Activated T-cell treated with anti-CD3 and anti-CD28 coated beads, Interleukin-2, amount 50 U/mL, for 4 hours (primary cell): ENCODE data around the gene KCNJ2. TPM values are rescaled to one million over a fixed set of nuclear protein-coding genes. Genes with fewer than 3 reads are reported as not detected.

Experiments
- ATAC-seq, 2 donors: fragments of 200-7000 bp; cut with Tn5 transposase; one replicate each; pipeline ENCODE4 v1.10.0; 2021
- DNase-seq: peaks from one replicate; pipeline ENCODE4 v3.0.0-alpha.2; 2020
- H3K27me3 Mint-ChIP-seq: one replicate; pipeline ENCODE4 v1.8.0; 2021; ENCODE audit warnings: low read depth, mixed read lengths
- H3K36me3 Mint-ChIP-seq: one replicate; pipeline ENCODE4 v1.8.0; 2022; ENCODE audit warnings: mixed read lengths; ENCODE audit not compliant: insufficient read depth
- H3K4me1 Mint-ChIP-seq: one replicate; pipeline ENCODE4 v1.8.0; 2021; ENCODE audit warnings: low read depth, mixed read lengths
- H3K4me3 Mint-ChIP-seq: one replicate; pipeline ENCODE4 v1.8.0; 2021; ENCODE audit warnings: mild to moderate bottlenecking, moderate library complexity, mixed read lengths
- H3K9me3 Mint-ChIP-seq: one replicate; pipeline ENCODE4 v1.8.0; 2021; ENCODE audit warnings: mixed read lengths
- total RNA-seq, 3 donors: library from RNA; stranded (reverse); gene quantifications; one replicate each; pipeline ENCODE4 v1.2.1, GENCODE V29; 2021

Gene KCNJ2
- total RNA-seq, 3 donors from 2014 or later, result not detected

DNA sequence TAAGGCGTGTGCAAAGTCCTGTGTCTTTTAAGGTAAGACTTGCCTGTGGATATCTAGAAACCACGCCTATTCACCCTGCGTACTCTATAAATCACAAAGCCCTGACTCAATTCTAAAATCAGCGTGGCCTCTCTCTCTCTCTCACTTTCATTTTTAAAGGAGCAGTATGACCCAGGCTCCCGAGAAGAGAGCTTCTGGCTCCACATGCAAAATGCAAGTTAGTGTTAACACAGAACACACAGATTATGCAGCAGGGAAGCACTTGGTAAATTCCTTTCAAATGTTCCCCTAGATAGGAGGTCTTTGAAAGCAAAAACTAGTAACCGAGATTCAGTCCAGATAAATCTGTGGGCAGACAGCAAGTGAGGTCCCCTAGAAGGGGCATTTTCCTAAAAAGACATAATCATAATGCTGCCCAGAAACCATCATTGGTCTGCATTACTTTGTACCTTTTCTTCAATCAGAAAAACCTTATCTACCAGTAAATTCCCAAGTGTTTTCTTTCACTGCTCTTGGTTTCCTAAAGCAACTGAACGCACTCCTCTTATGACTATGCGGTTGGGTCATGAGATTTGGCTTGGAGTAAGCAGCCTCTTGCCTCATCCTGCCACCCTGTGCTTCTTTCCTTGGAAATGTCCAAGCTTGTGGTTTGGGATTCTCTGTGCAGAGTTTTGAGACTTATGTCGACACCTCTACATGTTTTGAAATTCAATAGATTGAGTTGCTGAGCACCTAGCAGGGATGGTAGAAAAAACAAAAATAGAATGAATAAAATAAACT, 31.7 kb upstream of the KCNJ2 start:
- no peaks in the 10 kb centered on the region for H3K9me3 Mint-ChIP-seq
- peak overlapping the region; percentile 56 for H3K4me3 Mint-ChIP-seq
- no peaks in the 10 kb centered on the region for H3K36me3 Mint-ChIP-seq
- H3K27me3 Mint-ChIP-seq, result no peaks in the 10 kb centered on the region
- DNase-seq, result no peak
- peak; percentile 95 to 97 for ATAC-seq
- peaks cover 15% of the 10 kb centered on the region for H3K4me1 Mint-ChIP-seq

- no peak overlapping the region for H3K4me3 Mint-ChIP-seq
- H3K36me3 Mint-ChIP-seq, result no peaks in the 10 kb centered on the region
These were observed 31.0 kb upstream of the KCNJ2 start for GRCh38 chr17:70138291-70138865.

DNA sequence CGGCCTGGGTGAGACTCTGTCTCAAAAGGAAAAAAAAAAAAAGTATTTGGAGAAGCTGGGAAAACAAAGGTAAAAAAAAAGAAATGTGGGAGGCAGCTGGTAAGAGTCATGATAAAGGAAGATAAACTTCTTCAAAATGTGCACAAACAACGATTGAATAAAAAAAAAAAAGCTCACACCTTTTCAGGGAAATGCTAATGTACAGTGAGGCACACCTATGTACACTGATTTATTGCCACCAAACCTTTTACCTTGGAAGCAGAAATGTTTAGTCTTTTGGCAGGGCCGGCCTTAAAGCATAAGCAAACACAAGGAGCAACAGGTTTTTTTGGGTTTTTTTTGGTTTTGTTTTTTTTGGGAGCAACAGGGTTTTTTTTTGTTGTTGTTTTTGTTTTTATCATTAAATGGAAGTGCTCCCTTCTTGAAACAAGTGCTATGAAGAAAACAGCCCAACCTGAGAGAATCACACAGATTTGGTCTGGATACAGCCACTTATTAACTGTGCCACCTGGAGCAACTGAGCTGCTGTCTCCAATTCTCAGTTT, 29.8 kb upstream of the KCNJ2 start:
- peaks cover 15% of the 10 kb centered on the region for H3K4me1 Mint-ChIP-seq
- no peaks in the 10 kb centered on the region for H3K36me3 Mint-ChIP-seq
- H3K9me3 Mint-ChIP-seq, result no peaks in the 10 kb centered on the region
- no peaks in the 10 kb centered on the region for H3K27me3 Mint-ChIP-seq
- ATAC-seq (no peak), DNase-seq (no peak)
- H3K4me3 Mint-ChIP-seq, result no peak overlapping the region

More at GRCh38 chr17:70138291-70138865, 31.0 kb upstream of the KCNJ2 start:
- ATAC-seq (no peak), DNase-seq (no peak)
- Mint-ChIP-seq H3K27me3 (no peaks in the 10 kb centered on the region), H3K9me3 (no peaks in the 10 kb centered on the region), H3K4me1 (peaks cover 15% of the 10 kb centered on the region)

DNA sequence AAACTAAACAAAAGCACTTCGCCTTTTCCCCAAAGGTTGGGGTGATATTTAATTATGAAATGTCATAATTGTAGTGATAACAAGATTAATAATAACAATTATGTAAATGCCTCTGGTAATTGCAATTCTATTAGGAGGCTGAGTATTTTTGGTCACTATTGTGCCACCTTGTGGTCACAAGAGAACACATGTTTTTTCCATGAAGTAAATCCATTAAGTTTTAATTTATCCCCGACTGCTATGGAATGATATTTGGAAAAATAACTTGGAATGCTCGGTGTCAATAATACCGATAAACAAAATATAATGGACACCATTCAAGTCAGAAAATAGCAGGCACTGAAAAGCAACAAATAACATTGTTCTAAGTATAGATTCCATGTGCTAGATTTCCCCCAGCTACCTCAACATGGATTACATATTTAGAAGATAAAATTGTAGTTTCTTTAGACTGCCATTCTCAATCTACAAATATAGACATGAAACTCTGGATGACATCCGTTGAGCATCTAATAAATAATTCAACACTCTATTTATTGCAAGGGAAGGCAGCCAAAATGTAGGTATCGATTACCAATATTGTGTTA, 25.0 kb upstream of the KCNJ2 start:
- H3K4me3 Mint-ChIP-seq, result no peak overlapping the region
- H3K36me3 Mint-ChIP-seq, result no peaks in the 10 kb centered on the region
- no peaks in the 10 kb centered on the region for H3K4me1 Mint-ChIP-seq
- DNase-seq (no peak), ATAC-seq (no peak)
- H3K27me3 Mint-ChIP-seq, result no peaks in the 10 kb centered on the region
- no peaks in the 10 kb centered on the region for H3K9me3 Mint-ChIP-seq

DNA sequence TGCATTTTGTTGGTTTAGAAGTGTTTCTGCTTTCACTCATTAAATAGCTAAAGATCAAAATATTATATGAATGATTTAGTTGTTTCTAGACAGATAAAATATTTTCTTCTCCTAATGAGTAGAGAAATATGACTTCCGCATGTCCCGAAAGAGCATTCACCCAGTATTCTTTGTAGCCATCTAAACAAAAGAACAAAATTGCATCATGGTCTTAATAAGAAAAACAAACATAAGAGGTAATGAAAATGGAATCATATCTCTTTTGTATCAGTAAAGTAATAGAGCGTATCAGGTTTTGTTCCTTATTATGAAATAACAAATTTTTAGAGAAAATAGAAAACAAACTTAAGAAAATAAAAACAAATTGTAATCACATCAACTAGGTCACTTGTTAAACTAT, 16.1 kb upstream of the KCNJ2 start:
- ATAC-seq, result no peak
- Mint-ChIP-seq H3K36me3 (no peaks in the 10 kb centered on the region), H3K4me1 (no peaks in the 10 kb centered on the region), H3K27me3 (no peaks in the 10 kb centered on the region), H3K9me3 (no peaks in the 10 kb centered on the region), H3K4me3 (no peak overlapping the region)
- DNase-seq, result no peak

- Mint-ChIP-seq H3K9me3 (no peaks in the 10 kb centered on the region), H3K4me1 (no peaks in the 10 kb centered on the region), H3K4me3 (no peak overlapping the region), H3K36me3 (no peaks in the 10 kb centered on the region), H3K27me3 (no peaks in the 10 kb centered on the region)
- DNase-seq (no peak), ATAC-seq (no peak)
These were observed 12.2 kb upstream of the KCNJ2 start for GRCh38 chr17:70157151-70157550.

DNA sequence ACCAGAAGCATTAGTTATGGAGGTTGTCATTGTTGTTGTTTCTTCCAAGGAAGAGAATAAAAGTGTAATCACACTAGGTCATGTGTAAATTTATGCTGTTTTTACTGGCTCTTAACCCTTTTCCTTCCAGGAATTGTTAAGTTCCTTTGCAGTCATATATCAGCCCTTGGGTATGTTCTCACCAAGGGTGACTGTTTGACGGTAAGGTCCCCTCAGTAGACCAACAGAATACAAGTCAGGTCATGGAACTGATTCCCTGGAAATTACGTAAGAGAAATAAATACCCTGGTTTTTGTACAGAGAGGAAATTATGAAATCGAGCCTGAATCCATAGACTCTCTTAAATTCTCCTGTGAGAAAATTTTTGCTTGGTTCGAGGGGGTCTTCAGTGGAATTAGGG, 11.2 kb upstream of the KCNJ2 start:
- Mint-ChIP-seq H3K27me3 (no peaks in the 10 kb centered on the region), H3K4me3 (no peak overlapping the region), H3K4me1 (no peaks in the 10 kb centered on the region), H3K9me3 (no peaks in the 10 kb centered on the region), H3K36me3 (no peaks in the 10 kb centered on the region)
- ATAC-seq (no peak), DNase-seq (no peak)

- no peak overlapping the region for H3K4me3 Mint-ChIP-seq
- no peaks in the 10 kb centered on the region for H3K27me3 Mint-ChIP-seq
- no peaks in the 10 kb centered on the region for H3K4me1 Mint-ChIP-seq
- H3K36me3 Mint-ChIP-seq, result no peaks in the 10 kb centered on the region
- ATAC-seq, result no peak
- H3K9me3 Mint-ChIP-seq, result no peaks in the 10 kb centered on the region
- no peak for DNase-seq
These were observed 10.7 kb upstream of the KCNJ2 start for GRCh38 chr17:70158591-70158990.

DNA sequence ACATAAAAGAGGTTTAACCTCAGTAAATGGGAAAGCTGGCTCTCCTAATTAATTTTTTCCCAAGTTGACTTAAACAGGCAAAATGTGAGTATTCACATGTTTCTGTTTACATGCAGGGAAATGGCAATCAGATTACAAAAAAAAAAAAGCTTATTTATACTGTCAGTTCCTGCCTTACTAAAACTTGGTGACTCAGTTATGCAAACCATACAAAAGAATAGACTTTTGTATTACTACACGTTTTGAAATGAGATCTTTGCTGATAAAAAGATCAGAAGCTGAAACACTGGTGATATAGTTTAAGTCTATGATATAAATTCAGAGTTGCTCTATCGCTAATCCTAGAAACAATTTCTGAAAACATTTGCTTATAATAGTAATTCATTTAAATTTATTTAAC, 9.4 kb upstream of the KCNJ2 start:
- no peaks in the 10 kb centered on the region for H3K9me3 Mint-ChIP-seq
- no peak overlapping the region for H3K4me3 Mint-ChIP-seq
- peaks cover 6% of the 10 kb centered on the region for H3K27me3 Mint-ChIP-seq
- DNase-seq (no peak), ATAC-seq (no peak)
- no peaks in the 10 kb centered on the region for H3K36me3 Mint-ChIP-seq
- no peaks in the 10 kb centered on the region for H3K4me1 Mint-ChIP-seq

GRCh38 chr17:70161519-70161918, 7.8 kb upstream of the KCNJ2 start:
- H3K4me1 Mint-ChIP-seq, result no peaks in the 10 kb centered on the region
- H3K4me3 Mint-ChIP-seq, result no peak overlapping the region
- no peak for ATAC-seq
- no peak for DNase-seq
- H3K36me3 Mint-ChIP-seq, result no peaks in the 10 kb centered on the region
- no peaks in the 10 kb centered on the region for H3K9me3 Mint-ChIP-seq
- peaks cover 11% of the 10 kb centered on the region for H3K27me3 Mint-ChIP-seq

DNA sequence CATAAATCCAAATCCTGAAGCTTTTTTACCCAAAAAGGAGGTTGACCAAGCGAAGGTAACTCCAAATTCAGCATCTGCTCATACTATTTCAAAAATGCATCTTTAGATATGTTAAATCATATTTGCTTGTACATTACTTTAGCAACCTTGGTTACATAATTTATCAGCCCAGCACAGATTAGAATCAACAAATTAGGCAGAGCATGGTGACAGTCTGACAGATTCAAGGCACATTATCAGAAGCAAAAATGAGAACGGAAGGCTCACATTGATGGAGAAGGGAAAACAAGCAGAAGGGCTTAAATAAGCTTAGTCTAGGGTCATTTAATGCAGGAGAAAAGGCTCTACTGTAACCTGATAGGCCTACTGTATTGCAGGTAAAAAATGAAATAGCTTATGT, 3.9 kb upstream of the KCNJ2 start:
- H3K27me3 Mint-ChIP-seq, result peaks cover 42% of the 10 kb centered on the region

GRCh38 chr17:70166615-70167014, 2.7 kb upstream of the KCNJ2 start:
- no peaks in the 10 kb centered on the region for H3K36me3 Mint-ChIP-seq
- no peaks in the 10 kb centered on the region for H3K9me3 Mint-ChIP-seq
- peaks cover 53% of the 10 kb centered on the region for H3K27me3 Mint-ChIP-seq
- H3K4me1 Mint-ChIP-seq, result peaks cover 12% of the 10 kb centered on the region
- DNase-seq, result no peak
- no peak overlapping the region for H3K4me3 Mint-ChIP-seq
- ATAC-seq, result no peak

More for the DNA sequence above, 3.9 kb upstream of the KCNJ2 start:
- Mint-ChIP-seq H3K36me3 (no peaks in the 10 kb centered on the region), H3K4me1 (peaks cover 12% of the 10 kb centered on the region), H3K4me3 (no peak overlapping the region), H3K9me3 (no peaks in the 10 kb centered on the region)
- DNase-seq, result no peak
- ATAC-seq, result no peak

- Mint-ChIP-seq H3K4me3 (peak overlapping the region; percentile 46), H3K9me3 (no peaks in the 10 kb centered on the region), H3K4me1 (peaks cover 12% of the 10 kb centered on the region), H3K36me3 (no peaks in the 10 kb centered on the region), H3K27me3 (peaks cover 65% of the 10 kb centered on the region)
- peak; percentile 20 to 27 for ATAC-seq
- DNase-seq, result no peak
These were observed 1.0 kb upstream of the KCNJ2 start for GRCh38 chr17:70168044-70168976.
